ENCODE data around the gene COPZ1. TPM values are rescaled to one million over a fixed set of nuclear protein-coding genes. Genes with fewer than 3 reads are reported as not detected.

The COPZ1 gene
- total RNA-seq, 2 experiments from 2014 or later = 126 to 130 TPM

DNA sequence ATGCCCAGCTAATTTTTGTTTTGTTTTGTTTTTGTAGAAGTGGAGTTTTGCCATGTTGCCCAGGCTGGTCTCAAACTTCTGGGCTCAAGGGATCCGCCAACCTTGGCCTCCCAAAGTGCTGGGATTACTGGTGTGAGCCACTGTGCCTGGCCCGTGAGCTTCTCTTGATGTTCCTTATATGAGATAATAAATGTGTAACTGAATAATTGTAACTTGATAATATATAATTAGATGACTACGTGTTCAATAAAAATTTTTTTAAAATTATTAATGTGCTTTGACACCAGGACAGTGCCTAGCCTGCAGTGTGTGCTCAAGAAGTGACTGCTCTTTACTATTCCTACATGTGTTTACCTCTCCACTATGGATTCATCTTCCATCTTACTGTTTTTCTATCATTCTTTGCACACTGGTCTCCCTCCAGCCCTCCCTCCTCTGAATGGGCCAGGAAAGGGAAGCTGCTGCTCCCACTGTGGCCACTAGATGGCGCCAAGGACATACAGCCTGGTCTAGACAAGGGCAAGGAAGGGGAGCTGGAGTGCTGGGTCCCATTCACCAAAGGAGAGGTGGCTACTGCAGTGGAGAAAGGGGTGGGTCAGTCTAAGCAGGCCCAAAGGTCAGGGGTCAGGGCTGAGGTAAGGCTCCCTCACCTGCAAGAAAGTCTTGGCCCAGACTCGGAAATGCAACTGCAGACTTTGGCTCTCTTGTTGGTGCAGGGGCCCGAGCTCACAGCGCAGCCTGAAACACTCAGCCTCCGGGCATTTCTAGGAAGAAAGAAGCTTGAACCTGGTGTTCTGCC, 74.3 kb downstream of the COPZ1 start:
- CTCF ChIA-PET = interaction anchor here (0.6 to 12.1 kb wide), 47 partner anchors 10 to 434 kb away, joined by 3 to 481 read pairs (median 4); partner anchors contain the start of genes COPZ1, HNRNPA1, ITGA5 and NCKAP1L
- H3K27ac Mint-ChIP-seq = no peak overlapping the region
- H3K36me3 Mint-ChIP-seq (ENCODE audit: low read depth) = peaks cover 87% of the 10 kb centered on the region

DNA sequence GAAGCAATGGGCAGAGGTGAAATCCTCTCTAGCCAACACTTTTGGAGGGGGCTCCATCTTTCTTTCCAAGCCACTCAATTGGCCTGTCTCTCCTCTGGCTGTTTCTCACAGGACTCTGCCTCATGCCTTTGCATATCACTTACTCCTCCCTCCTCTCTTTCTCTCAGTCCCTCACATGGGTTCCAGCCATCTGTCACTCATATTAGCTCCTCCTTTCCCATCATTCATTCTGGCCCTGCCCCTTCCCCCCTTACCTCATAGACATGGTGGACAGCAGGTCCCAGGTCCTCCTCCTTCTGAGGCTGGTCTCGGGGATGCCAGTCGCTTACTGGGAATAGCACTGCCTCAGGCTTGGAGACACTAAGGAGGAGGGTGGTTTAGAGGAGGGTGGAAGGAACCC, 76.2 kb downstream of the COPZ1 start:
- Mint-ChIP-seq H3K9me3 (no peaks in the 10 kb centered on the region), H3K4me1 (peaks cover 22% of the 10 kb centered on the region), H3K36me3 (ENCODE audit: low read depth) (peaks cover 87% of the 10 kb centered on the region), H3K27ac (no peak overlapping the region), H3K27me3 (no peaks in the 10 kb centered on the region), H3K4me3 (no peak overlapping the region)
- ChIA-PET CTCF (interaction anchor here (1.6 to 12.1 kb wide), 6 partner anchors 8 to 97 kb away, joined by 5 to 481 read pairs (median 82); partner anchors contain the start of genes ITGA5 and NCKAP1L), POLR2A (interaction anchor here (1.0 to 4.8 kb wide), 4 partner anchors 11 to 27 kb away, joined by 3 to 52 read pairs (median 3); no protein-coding TSS in a partner anchor)
- DNase-seq = no peak

More for the DNA sequence above, 74.3 kb downstream of the COPZ1 start:
- Mint-ChIP-seq H3K4me1 (peaks cover 27% of the 10 kb centered on the region), H3K4me3 (no peak overlapping the region), H3K9me3 (no peaks in the 10 kb centered on the region), H3K27me3 (no peaks in the 10 kb centered on the region)
- POLR2A ChIA-PET = interaction anchor here (0.9 to 4.8 kb wide), 13 partner anchors 9 to 570 kb away, joined by 3 to 52 read pairs (median 4); partner anchors contain the start of genes HNRNPA1 and NCKAP1L
- DNase-seq = peak; percentile 89

Other genes starting within 250 kb of the COPZ1 start
- gene SMUG1, start 136.1 kb upstream of the COPZ1 start, total RNA-seq = 10 to 100 TPM; 25.7 to 27.9 TPM
- gene CBX5, start 45.0 kb upstream of the COPZ1 start, total RNA-seq = 100 to 1,000 TPM; 103 to 106 TPM
- gene HNRNPA1, start 44.4 kb upstream of the COPZ1 start, total RNA-seq = 1,000 to 10,000 TPM; 1,361 to 1,363 TPM
- under 1 TPM in 1 of 2 experiments, not detected in 1; 0.20 TPM for gene NFE2, start 24.1 kb upstream of the COPZ1 start, total RNA-seq
- under 1 TPM; 0.18 to 0.25 TPM for gene GPR84, start 39.4 kb downstream of the COPZ1 start, total RNA-seq
- 1 to 10 TPM in 1 of 2 experiments, under 1 TPM in 1; 0.38 to 1.2 TPM for gene ZNF385A, start 59.6 kb downstream of the COPZ1 start, total RNA-seq
- 100 to 1,000 TPM; 102 to 107 TPM for gene ITGA5, start 94.1 kb downstream of the COPZ1 start, total RNA-seq
- gene GTSF1, start 148.5 kb downstream of the COPZ1 start, total RNA-seq = 10 to 100 TPM; 14.9 to 16.4 TPM
- 100 to 1,000 TPM; 188 to 189 TPM for gene NCKAP1L, start 172.6 kb downstream of the COPZ1 start, total RNA-seq
- gene PDE1B, start 224.5 kb downstream of the COPZ1 start, total RNA-seq = 10 to 100 TPM; 11.5 to 12.0 TPM